Neural cell (in vitro differentiated cells): ENCODE measurements around the gene ZNRF4. TPM values are rescaled to one million over a fixed set of nuclear protein-coding genes. Genes with fewer than 3 reads are reported as not detected.

Experiments
- H2AFZ ChIP-seq: fragments of 200-600, 300-800 bp; sonication (generic), shearing (Covaris generic); 2 replicates; pipeline ENCODE4 v1.6.0; 2014; ENCODE audit warnings: low read depth, mild to moderate bottlenecking, antibody characterized with exemption, low read length, moderate library complexity
- H3F3A ChIP-seq: fragments of 200-600 bp; shearing (Covaris generic); 2 replicates; pipeline ENCODE4 v1.6.1; 2016; ENCODE audit warnings: mild to moderate bottlenecking, moderate library complexity, mixed read lengths, antibody characterized with exemption, low read length; ENCODE audit not compliant: insufficient read depth, poor library complexity, severe bottlenecking
- H3K27ac ChIP-seq: fragments of 200-600, 300-800 bp; sonication (generic), shearing (Covaris generic); 2 replicates; pipeline ENCODE4 v1.5.1; 2014; ENCODE audit warnings: mild to moderate bottlenecking, low read length, moderate library complexity
- H3K27me3 ChIP-seq: fragments of 300-800, 200-600 bp; sonication (generic), shearing (Covaris generic); 2 replicates; pipeline ENCODE4 v1.6.0; 2014; ENCODE audit warnings: mild to moderate bottlenecking, low read depth, low read length, moderate library complexity; ENCODE audit not compliant: insufficient read depth
- H3K36me3 ChIP-seq: fragments of 300-800, 200-600 bp; sonication (generic), shearing (Covaris generic); 2 replicates; pipeline ENCODE4 v1.5.1; 2014; ENCODE audit warnings: mild to moderate bottlenecking, antibody characterized with exemption, low read length, moderate library complexity; ENCODE audit not compliant: insufficient read depth
- H3K4me2 ChIP-seq: fragments of 300-800, 200-600 bp; sonication (generic), shearing (Covaris generic); 2 replicates; pipeline ENCODE4 v1.6.0; 2014; ENCODE audit warnings: mild to moderate bottlenecking, low read length
- H3K4me3 ChIP-seq: fragments of 300-800, 200-600 bp; sonication (generic), shearing (Covaris generic); 2 replicates; pipeline ENCODE4 v1.5.1; 2014; ENCODE audit warnings: mild to moderate bottlenecking, low read length, moderate library complexity
- H3K79me2 ChIP-seq: fragments of 200-600 bp; shearing (Covaris generic); replicated peaks from 2 replicates; pipeline ENCODE4 v1.6.0; 2014; ENCODE audit warnings: mild to moderate bottlenecking, low read length, moderate library complexity; ENCODE audit not compliant: insufficient read depth
- H3K9ac ChIP-seq: fragments of 300-800, 200-600 bp; sonication (generic), shearing (Covaris generic); 2 replicates; pipeline ENCODE4 v1.6.1; 2016; ENCODE audit warnings: mild to moderate bottlenecking, low read length, mixed read lengths
- H3K9me2 ChIP-seq: fragments of 200-600 bp; shearing (Covaris generic); 2 replicates; pipeline ENCODE4 v1.6.1; 2016; ENCODE audit warnings: mild to moderate bottlenecking, low read length, mixed read lengths; ENCODE audit not compliant: insufficient read depth
- H3K9me3 ChIP-seq: fragments of 200-600, 300-800 bp; sonication (generic), shearing (Covaris generic); 2 replicates; pipeline ENCODE4 v1.6.1; 2016; ENCODE audit warnings: mild to moderate bottlenecking, mixed run types, low read length, moderate library complexity, mixed read lengths
- H4K20me1 ChIP-seq: fragments of 200-600 bp; shearing (Covaris generic); 2 replicates; pipeline ENCODE4 v1.6.1; 2016; ENCODE audit warnings: mild to moderate bottlenecking, mixed run types; ENCODE audit not compliant: insufficient read depth
- EP300 ChIP-seq: fragments of 450-650 bp; conservative IDR thresholded peaks from 2 replicates; pipeline ENCODE4 v1.6.1; 2014; ENCODE audit warnings: antibody characterized with exemption, mild to moderate bottlenecking, moderate library complexity; ENCODE audit not compliant: poor library complexity, severe bottlenecking
- EZH2 ChIP-seq: fragments of 200-600, 300-800 bp; shearing (Covaris generic), sonication (generic); IDR thresholded peaks from 2 replicates; pipeline ENCODE4 v1.6.1; 2014; ENCODE audit warnings: antibody characterized with exemption, low read length, borderline replicate concordance, mild to moderate bottlenecking; ENCODE audit not compliant: insufficient read depth, poor library complexity, severe bottlenecking
- MXI1 ChIP-seq: fragments of 450-650 bp; conservative IDR thresholded peaks from 2 replicates; pipeline ENCODE4 v1.6.1; 2014; ENCODE audit warnings: antibody characterized with exemption, mild to moderate bottlenecking; ENCODE audit not compliant: poor library complexity, severe bottlenecking
- POLR2AphosphoS5 ChIP-seq: IDR thresholded peaks from 2 replicates; pipeline ENCODE4 v1.6.1; 2012
- RAD21 ChIP-seq: fragments of 450-650 bp; conservative IDR thresholded peaks from 2 replicates; pipeline ENCODE4 v1.6.1; 2014; ENCODE audit warnings: antibody characterized with exemption, mild to moderate bottlenecking, moderate library complexity
- SMC3 ChIP-seq: fragments of 450-650 bp; conservative IDR thresholded peaks from 2 replicates; pipeline ENCODE4 v1.6.1; 2014; ENCODE audit warnings: antibody characterized with exemption, mild to moderate bottlenecking, moderate library complexity; ENCODE audit not compliant: poor library complexity
- TAF1 ChIP-seq: IDR thresholded peaks from 2 replicates; pipeline ENCODE4 v1.6.1; 2012; ENCODE audit warnings: low read depth
- polyA plus RNA-seq: library from polyadenylated mRNA; depleted of rRNA; stranded (reverse); fragments of >200 nt; gene quantifications from 2 replicates; pipeline ENCODE4 v1.2.3, GENCODE V29; 2014
- TF ChIP-seq, protein P1 (sequence below): fragments of 450-650 bp; IDR thresholded peaks from 2 replicates; pipeline ENCODE4 v1.5.1; 2014; ENCODE audit warnings: antibody characterized with exemption, mild to moderate bottlenecking, moderate library complexity; ENCODE audit not compliant: poor library complexity, severe bottlenecking
- TF ChIP-seq, protein P2 (sequence below): IDR thresholded peaks from 2 replicates; pipeline ENCODE4 v1.6.1; 2012; ENCODE audit warnings: borderline replicate concordance

Gene ZNRF4
- polyA plus RNA-seq, 1 donor from 2014 or later = not detected

DNA sequence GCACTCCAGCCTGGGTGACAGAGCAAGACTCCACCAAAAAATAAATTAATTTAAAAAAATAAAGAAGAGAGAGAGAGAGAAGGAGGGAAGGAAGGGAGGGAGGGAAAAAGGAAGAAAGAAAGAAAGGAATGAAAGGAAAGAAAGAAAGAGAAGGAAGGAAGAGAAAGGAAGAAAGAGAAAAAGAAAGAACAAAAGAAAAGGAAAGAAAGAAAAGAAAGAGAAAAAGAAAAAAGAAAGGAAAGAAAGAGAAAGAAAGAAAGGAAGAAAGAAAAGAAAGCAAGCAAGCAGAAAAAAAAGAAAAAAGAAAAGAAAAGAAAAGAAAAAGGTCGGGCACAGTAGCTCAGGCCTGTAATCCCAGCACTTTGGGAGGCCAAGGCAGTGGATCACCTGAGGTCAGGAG is 14.9 kb upstream of the ZNRF4 start:
- no peak overlapping the region for H3K4me3 ChIP-seq
- no peak overlapping the region for H3K4me2 ChIP-seq
- no peaks in the 10 kb centered on the region for H3K27me3 ChIP-seq
- H3F3A ChIP-seq = no peaks in the 10 kb centered on the region
- no peak overlapping the region for H3K27ac ChIP-seq
- H3K9me3 ChIP-seq = no peaks in the 10 kb centered on the region
- H2AFZ ChIP-seq = no peak overlapping the region
- H3K79me2 ChIP-seq = no peaks in the 10 kb centered on the region
- TF ChIP-seq RAD21 = no peak
- TF ChIP-seq, protein P1, sequence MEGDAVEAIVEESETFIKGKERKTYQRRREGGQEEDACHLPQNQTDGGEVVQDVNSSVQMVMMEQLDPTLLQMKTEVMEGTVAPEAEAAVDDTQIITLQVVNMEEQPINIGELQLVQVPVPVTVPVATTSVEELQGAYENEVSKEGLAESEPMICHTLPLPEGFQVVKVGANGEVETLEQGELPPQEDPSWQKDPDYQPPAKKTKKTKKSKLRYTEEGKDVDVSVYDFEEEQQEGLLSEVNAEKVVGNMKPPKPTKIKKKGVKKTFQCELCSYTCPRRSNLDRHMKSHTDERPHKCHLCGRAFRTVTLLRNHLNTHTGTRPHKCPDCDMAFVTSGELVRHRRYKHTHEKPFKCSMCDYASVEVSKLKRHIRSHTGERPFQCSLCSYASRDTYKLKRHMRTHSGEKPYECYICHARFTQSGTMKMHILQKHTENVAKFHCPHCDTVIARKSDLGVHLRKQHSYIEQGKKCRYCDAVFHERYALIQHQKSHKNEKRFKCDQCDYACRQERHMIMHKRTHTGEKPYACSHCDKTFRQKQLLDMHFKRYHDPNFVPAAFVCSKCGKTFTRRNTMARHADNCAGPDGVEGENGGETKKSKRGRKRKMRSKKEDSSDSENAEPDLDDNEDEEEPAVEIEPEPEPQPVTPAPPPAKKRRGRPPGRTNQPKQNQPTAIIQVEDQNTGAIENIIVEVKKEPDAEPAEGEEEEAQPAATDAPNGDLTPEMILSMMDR = no peak
- no peak for TF ChIP-seq TAF1
- TF ChIP-seq, protein P2, sequence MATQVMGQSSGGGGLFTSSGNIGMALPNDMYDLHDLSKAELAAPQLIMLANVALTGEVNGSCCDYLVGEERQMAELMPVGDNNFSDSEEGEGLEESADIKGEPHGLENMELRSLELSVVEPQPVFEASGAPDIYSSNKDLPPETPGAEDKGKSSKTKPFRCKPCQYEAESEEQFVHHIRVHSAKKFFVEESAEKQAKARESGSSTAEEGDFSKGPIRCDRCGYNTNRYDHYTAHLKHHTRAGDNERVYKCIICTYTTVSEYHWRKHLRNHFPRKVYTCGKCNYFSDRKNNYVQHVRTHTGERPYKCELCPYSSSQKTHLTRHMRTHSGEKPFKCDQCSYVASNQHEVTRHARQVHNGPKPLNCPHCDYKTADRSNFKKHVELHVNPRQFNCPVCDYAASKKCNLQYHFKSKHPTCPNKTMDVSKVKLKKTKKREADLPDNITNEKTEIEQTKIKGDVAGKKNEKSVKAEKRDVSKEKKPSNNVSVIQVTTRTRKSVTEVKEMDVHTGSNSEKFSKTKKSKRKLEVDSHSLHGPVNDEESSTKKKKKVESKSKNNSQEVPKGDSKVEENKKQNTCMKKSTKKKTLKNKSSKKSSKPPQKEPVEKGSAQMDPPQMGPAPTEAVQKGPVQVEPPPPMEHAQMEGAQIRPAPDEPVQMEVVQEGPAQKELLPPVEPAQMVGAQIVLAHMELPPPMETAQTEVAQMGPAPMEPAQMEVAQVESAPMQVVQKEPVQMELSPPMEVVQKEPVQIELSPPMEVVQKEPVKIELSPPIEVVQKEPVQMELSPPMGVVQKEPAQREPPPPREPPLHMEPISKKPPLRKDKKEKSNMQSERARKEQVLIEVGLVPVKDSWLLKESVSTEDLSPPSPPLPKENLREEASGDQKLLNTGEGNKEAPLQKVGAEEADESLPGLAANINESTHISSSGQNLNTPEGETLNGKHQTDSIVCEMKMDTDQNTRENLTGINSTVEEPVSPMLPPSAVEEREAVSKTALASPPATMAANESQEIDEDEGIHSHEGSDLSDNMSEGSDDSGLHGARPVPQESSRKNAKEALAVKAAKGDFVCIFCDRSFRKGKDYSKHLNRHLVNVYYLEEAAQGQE = no peak
- no peak for TF ChIP-seq POLR2AphosphoS5
- no peak for TF ChIP-seq MXI1
- no peak for TF ChIP-seq SMC3
- H4K20me1 ChIP-seq = no peaks in the 10 kb centered on the region
- no peaks in the 10 kb centered on the region for H3K9me2 ChIP-seq
- H3K36me3 ChIP-seq = no peaks in the 10 kb centered on the region
- no peak overlapping the region for H3K9ac ChIP-seq

DNA sequence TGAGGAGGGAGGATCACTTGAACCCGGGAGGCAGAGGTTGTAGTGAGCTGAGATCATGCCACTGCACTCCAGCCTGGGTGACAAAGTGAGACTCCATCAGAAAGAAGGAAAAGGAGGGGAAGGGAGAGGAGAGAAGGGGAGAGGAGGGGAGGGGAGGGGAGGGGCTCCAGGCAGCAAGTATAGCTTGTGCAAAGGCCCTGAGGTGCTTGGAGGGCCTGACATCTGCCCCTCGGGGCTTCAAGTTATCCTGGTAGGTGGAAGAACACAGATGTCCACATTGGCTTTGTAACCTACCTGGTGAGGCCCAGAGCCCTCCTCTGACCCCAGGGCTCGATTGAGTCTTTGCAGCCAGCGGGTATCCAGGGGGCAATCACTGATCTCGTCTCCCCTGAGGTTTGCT is 11.5 kb upstream of the ZNRF4 start:
- Histone ChIP-seq H4K20me1 (no peaks in the 10 kb centered on the region), H3K36me3 (no peaks in the 10 kb centered on the region), H3K9me2 (no peaks in the 10 kb centered on the region), H3K27ac (no peak overlapping the region), H3K79me2 (no peaks in the 10 kb centered on the region), H3K9ac (no peak overlapping the region), H3K9me3 (no peaks in the 10 kb centered on the region), H3K4me2 (no peak overlapping the region), H3K27me3 (no peaks in the 10 kb centered on the region), H3K4me3 (no peak overlapping the region), H2AFZ (no peak overlapping the region), H3F3A (no peaks in the 10 kb centered on the region)
- TF ChIP-seq RAD21 = no peak

DNA sequence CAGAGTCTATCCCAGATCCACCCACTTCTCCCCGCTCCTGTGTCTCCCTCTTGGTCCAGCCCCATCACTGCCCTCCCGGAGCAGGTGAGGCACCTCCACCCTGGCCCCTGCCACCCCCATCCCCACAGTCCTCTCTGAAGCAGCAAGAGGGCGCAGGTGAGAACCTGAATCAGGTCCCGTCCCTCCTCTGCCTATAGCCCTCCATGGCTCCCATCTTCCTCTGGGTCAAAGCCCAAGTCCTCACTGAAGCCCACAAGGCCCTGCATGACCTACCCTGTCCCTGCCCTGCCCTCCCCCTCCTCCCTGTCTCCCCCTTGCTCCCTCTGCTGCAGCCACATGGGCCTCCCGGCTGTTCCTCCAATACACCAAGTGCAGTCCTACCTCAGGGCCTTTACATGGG is 10.8 kb upstream of the ZNRF4 start:
- TF ChIP-seq RAD21 = no peak
- no peak for TF ChIP-seq POLR2AphosphoS5
- TF ChIP-seq, protein P1 = no peak
- no peak for TF ChIP-seq EZH2
- TF ChIP-seq, protein P2 = no peak
- no peak for TF ChIP-seq SMC3
- TF ChIP-seq EP300 = no peak
- no peak for TF ChIP-seq MXI1
- no peak for TF ChIP-seq TAF1
- Histone ChIP-seq H3F3A (no peaks in the 10 kb centered on the region), H3K4me3 (no peak overlapping the region), H3K9ac (no peak overlapping the region), H3K27me3 (no peaks in the 10 kb centered on the region), H3K4me2 (no peak overlapping the region), H3K9me2 (no peaks in the 10 kb centered on the region), H3K79me2 (no peaks in the 10 kb centered on the region), H2AFZ (no peak overlapping the region), H4K20me1 (no peaks in the 10 kb centered on the region), H3K9me3 (no peaks in the 10 kb centered on the region), H3K27ac (no peak overlapping the region), H3K36me3 (no peaks in the 10 kb centered on the region)
